Transverse colon (tissue), 4 donors: Measurements from ENCODE around the gene HOXB4.

Source experiments
- EP300 ChIP-seq: sonication (generic); formaldehyde crosslinking; IDR thresholded peaks from one replicate; pipeline ENCODE4 v1.6.1; 2017; ENCODE audit warnings: antibody characterized with exemption, low read depth
- POLR2A ChIP-seq: fragments of 450-650 bp; IDR thresholded peaks from one replicate; pipeline ENCODE4 v1.6.1; 2016; ENCODE audit warnings: antibody characterized with exemption, mild to moderate bottlenecking, moderate library complexity
- POLR2AphosphoS5 ChIP-seq, 3 donors: sonication (generic); formaldehyde crosslinking; IDR thresholded peaks; one replicate each; pipeline ENCODE4 v1.6.1; 2016; ENCODE audit warnings: antibody characterized with exemption in 3 of 3
- TF ChIP-seq, protein P1 (sequence below), 5 experiments: fragments of 200-600 bp in 3 of 5; fragments of 450-650 bp in 2 of 5; sonication (generic) in 3 of 5; IDR thresholded peaks; 1 replicate in 2 of 5; 2 replicates in 3 of 5; pipeline ENCODE4 v1.5.1; 2016 to 2017; ENCODE audit warnings: antibody characterized with exemption in 5 of 5, inconsistent platforms in 3 of 5, mild to moderate bottlenecking in 2 of 5, moderate library complexity in 1 of 5

DNA sequence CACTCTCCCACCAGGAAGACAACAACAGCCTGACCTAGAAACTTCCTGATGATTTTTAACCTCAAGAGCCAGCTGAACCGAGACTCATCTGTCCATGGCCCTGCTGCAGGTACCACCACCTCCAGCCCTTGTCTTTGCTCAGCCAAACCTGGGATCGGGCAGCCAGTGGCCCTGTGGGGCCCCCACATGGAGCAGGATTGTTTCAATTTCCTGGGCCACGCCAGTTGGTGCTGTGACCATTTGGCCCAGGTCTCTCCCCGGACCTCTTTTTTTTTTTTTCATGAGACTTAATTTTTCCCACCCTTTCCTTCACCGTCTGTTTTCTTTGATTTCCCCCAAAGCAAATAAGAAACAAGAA is 25.0 kb downstream of the HOXB4 start:
- TF ChIP-seq, protein P1, sequence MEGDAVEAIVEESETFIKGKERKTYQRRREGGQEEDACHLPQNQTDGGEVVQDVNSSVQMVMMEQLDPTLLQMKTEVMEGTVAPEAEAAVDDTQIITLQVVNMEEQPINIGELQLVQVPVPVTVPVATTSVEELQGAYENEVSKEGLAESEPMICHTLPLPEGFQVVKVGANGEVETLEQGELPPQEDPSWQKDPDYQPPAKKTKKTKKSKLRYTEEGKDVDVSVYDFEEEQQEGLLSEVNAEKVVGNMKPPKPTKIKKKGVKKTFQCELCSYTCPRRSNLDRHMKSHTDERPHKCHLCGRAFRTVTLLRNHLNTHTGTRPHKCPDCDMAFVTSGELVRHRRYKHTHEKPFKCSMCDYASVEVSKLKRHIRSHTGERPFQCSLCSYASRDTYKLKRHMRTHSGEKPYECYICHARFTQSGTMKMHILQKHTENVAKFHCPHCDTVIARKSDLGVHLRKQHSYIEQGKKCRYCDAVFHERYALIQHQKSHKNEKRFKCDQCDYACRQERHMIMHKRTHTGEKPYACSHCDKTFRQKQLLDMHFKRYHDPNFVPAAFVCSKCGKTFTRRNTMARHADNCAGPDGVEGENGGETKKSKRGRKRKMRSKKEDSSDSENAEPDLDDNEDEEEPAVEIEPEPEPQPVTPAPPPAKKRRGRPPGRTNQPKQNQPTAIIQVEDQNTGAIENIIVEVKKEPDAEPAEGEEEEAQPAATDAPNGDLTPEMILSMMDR (IDR thresholded peaks at IDR 0.05): no peak
- TF ChIP-seq EP300 (no peak), POLR2AphosphoS5 (IDR thresholded peaks at IDR 0.05) (no peak), POLR2A (no peak)
